ENCODE results near the gene SNCG. TPM values are rescaled to one million over a fixed set of nuclear protein-coding genes. Genes with fewer than 3 reads are reported as not detected.

Gene SNCG
- total and polyA plus RNA-seq, 2 of the 8 experiments (the other 6 are each of a cell fraction or from before 2014, with no cell fraction given) = 4.4 to 12.2 TPM

DNA sequence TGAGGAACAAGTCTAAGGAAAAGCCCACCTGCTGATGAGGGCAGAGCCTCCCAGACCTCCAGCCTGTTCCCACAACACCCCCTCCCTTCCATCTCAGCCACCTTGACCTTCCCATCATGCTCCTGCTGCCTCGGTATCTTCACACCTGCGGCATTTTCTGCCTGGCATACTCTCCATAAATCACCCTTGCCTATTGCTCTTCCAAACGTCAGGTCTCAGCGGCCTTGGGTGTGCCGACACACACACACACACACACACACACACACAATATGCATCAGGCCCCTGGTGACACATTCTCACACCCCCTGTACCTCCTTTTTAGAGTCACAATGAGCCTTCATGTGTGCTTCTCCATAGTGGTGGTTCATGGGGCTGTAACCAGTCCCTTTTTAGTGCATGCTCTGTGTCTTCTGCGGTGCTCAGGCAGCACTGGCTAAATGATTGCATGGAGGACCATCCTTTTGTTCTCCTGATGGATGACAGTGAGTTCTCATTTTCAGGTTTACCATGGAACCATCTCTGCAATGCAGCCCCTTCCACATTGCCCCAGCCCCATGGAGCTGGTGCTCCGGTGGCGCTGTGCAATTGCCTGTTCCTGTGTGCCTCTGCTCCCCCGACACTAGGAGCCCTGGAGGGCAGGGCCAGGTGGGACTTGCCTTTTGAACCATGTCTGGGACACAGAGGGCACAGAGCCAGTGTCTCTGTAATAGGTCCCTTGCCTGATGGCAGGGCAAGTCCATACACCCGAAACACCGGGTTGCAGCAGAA is 14.4 kb downstream of the SNCG start:
- no peaks in the 10 kb centered on the region for H3K36me3 ChIP-seq (ENCODE audit: control insufficient read depth in 2 of 4, insufficient read depth in 4 of 4, low read length in 3 of 4)
- no peaks in the 10 kb centered on the region for H3K79me2 ChIP-seq (ENCODE audit: control insufficient read depth in 1 of 2, insufficient read depth in 2 of 2, low read length in 2 of 2)
- H2BK5ac ChIP-seq (ENCODE audit: low read depth, low read length) = no peak overlapping the region
- H3K23me2 ChIP-seq (ENCODE audit: low read depth, low read length) = peaks cover 12% of the 10 kb centered on the region; the same call in 1 of the 2 replicates
- H3K27me3 ChIP-seq (replicated peaks in 1 of 4; ENCODE audit: control insufficient read depth in 3 of 4, extremely low read depth in 1 of 4, insufficient read depth in 3 of 4, low read length in 3 of 4) = peaks cover 1 to 20% (median 16%) of the 10 kb centered on the region in 4 experiments
- no peak overlapping the region for H2AFZ ChIP-seq (ENCODE audit: low read length)
- H3K9me3 ChIP-seq (ENCODE audit: insufficient read depth in 2 of 2, low read depth in 1 of 2, low read length in 1 of 2) = no peaks in the 10 kb centered on the region
- DNase-seq (ENCODE audit: low read depth in 1 of 2, low spot score in 2 of 2) = peak in 1 of 2 experiments; percentile 47
- ChIA-PET POLR2A (ENCODE audit: partially characterized antibody) (no interaction called here), CTCF (ENCODE audit: partially characterized antibody) (interaction anchor here (0.6 kb wide), 2 partner anchors 33 to 100 kb away, joined by 3 read pairs; no protein-coding TSS in a partner anchor)
- H2BK20ac ChIP-seq (ENCODE audit: low read length) = no peak overlapping the region
- H3K56ac ChIP-seq (replicated peaks; ENCODE audit: insufficient read length, low read depth, low read length) = no peak overlapping the region
- no peak for FAIRE-seq
- H4K91ac ChIP-seq (replicated peaks; ENCODE audit: insufficient read length, low read length) = no peak overlapping the region
- H3K79me1 ChIP-seq (ENCODE audit: low read depth, low read length) = no peaks in the 10 kb centered on the region
- 0 out of 2 replicates have a peak overlapping the region, but pooled peaks have one; percentile 82 for H2AK5ac ChIP-seq (ENCODE audit: low read depth, low read length)
- H3K4ac ChIP-seq (replicated peaks; ENCODE audit: insufficient read length, low read depth, low read length) = no peak overlapping the region
- 89% methylated on average over 11 of the region's 11 CpGs; no CpG with 5 or more reads in 1 of the 2 experiments for WGBS, 2 experiments (ENCODE audit: extremely low coverage in 1 of 2, insufficient coverage in 1 of 2, insufficient read length in 1 of 2, insufficient replicate concordance in 2 of 2, low coverage in 1 of 2, low lambda C conversion rate in 2 of 2, missing lambda C conversion rate in 1 of 2)
- H2BK12ac ChIP-seq (ENCODE audit: low read depth, low read length) = peak overlapping the region; percentile 82
- H4K20me1 ChIP-seq (replicated peaks in 1 of 2; ENCODE audit: control insufficient read depth in 1 of 2, insufficient read depth in 2 of 2, low read length in 2 of 2) = no peaks in the 10 kb centered on the region
- peak overlapping the region; percentile 62; the same call in 1 of the 2 replicates for H3K18ac ChIP-seq (ENCODE audit: extremely low read depth, low read length)
- no peak overlapping the region for H2BK120ac ChIP-seq (replicated peaks; ENCODE audit: low read depth, low read length)
- no peak overlapping the region; the same call in none of the 2 replicates for H2BK15ac ChIP-seq (ENCODE audit: low read length)
- H3K9ac ChIP-seq (replicated peaks in 1 of 4; ENCODE audit: extremely low read depth in 1 of 4, low read depth in 3 of 4, low read length in 3 of 4) = no peak overlapping the region
- H3K14ac ChIP-seq (ENCODE audit: insufficient read length) = no peak overlapping the region
- no peak overlapping the region for H4K5ac ChIP-seq (ENCODE audit: insufficient read length, low read depth, low read length)
- peaks cover 4 to 24% (median 18%) of the 10 kb centered on the region in 4 experiments for H3K4me1 ChIP-seq (replicated peaks in 1 of 4; ENCODE audit: control insufficient read depth in 3 of 4, insufficient read depth in 4 of 4, low read length in 3 of 4)
- H4K8ac ChIP-seq (ENCODE audit: extremely low read depth, insufficient read depth, low read length) = peak overlapping the region; percentile 36
- no peak overlapping the region; a peak in 1 of 4 replicates for H3K4me2 ChIP-seq (ENCODE audit: insufficient read depth in 1 of 2, low read depth in 2 of 2, low read length in 2 of 2)
- H3K23ac ChIP-seq (ENCODE audit: insufficient read length) = no peak overlapping the region
- H3K27ac ChIP-seq (ENCODE audit: low read depth, low read length) = no peak overlapping the region
- no peak for TF ChIP-seq YY1 (IDR thresholded peaks at IDR 0.05; ENCODE audit: low read depth, low read length)
- TF ChIP-seq GTF2F1 (IDR thresholded peaks at IDR 0.05; ENCODE audit: borderline replicate concordance, low read depth, low read length) = no peak
- no peak for TF ChIP-seq SP4 (IDR thresholded peaks at IDR 0.05; ENCODE audit: low read length)
- no peak for TF ChIP-seq TCF12 (IDR thresholded peaks at IDR 0.05; ENCODE audit: low read depth, low read length)
- no peak for TF ChIP-seq JUN (IDR thresholded peaks at IDR 0.05; ENCODE audit: low read depth, low read length)
- no peak overlapping the region for H3K4me3 ChIP-seq (ENCODE audit: extremely low read depth in 1 of 4, insufficient read depth in 2 of 4, low read depth in 3 of 4, low read length in 4 of 4)

Data from H1 (cell line).